Skin of body (tissue), 2 donors: ENCODE measurements around the gene KCNG2. TPM values are rescaled to one million over a fixed set of nuclear protein-coding genes. Genes with fewer than 3 reads are reported as not detected.

ENCODE experiments used
- DNase-seq: peaks from one replicate; lab custom pipeline; 2025; lab: John Stamatoyannopoulos, UW
- total RNA-seq: library from RNA; depleted of rRNA; stranded (reverse); fragments of >200 nt; gene quantifications from one replicate; pipeline ENCODE4 v1.2.3, GENCODE V29; 2014

The KCNG2 gene
- total RNA-seq, 1 donor from 2014 or later, result 0.49 TPM

DNA sequence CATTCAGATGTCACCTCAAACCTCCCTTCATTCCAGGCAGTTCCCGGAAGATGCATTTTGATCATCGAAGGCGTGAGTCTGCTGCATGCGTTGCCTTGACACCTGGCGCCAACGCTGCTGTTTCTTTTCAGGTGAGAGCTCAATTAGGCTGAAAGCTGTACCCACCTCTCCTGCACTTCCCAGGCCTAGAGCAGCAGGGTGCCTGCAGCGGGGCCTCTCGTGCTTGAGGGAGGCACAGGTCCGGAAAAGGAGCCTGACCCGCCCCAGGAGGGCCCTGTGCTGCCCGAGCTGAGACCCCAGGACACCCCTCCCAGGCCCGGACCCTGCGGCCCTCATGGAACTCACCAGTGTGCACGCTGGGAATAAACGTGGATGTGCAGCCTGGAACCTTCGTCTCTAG is 31.4 kb upstream of the KCNG2 start:
- DNase-seq, result no peak

- no peak for DNase-seq
Observed at GRCh38 chr18:79768745-79769144, 29.0 kb upstream of the KCNG2 start.

- no peak for DNase-seq
Observed at GRCh38 chr18:79769698-79770500, 27.8 kb upstream of the KCNG2 start.

GRCh38 chr18:79770501-79770815 is 27.3 kb upstream of the KCNG2 start:
- DNase-seq, result no peak

DNA sequence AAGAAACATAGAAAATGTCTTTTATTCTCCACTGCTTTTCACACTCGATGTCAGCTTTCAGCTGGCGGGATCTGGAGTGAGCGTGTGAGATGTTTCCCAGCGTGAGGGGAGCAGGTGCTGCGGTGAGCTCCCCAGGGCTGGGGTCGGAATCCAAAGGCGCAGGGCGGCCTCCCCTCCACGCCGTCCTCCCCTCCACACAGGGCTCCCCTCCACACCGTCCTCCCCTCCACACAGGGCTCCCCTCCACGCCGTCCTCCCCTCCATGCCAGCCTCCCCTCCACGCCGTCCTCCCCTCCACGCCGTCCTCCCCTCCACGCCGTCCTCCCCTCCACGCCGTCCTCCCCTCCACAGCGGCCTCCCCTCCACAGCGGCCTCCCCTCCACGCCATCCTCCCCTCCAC is 26.9 kb upstream of the KCNG2 start:
- no peak for DNase-seq

GRCh38 chr18:79771446-79772107 is 26.2 kb upstream of the KCNG2 start:
- no peak for DNase-seq

GRCh38 chr18:79772108-79772864 is 25.5 kb upstream of the KCNG2 start:
- DNase-seq, result no peak

DNA sequence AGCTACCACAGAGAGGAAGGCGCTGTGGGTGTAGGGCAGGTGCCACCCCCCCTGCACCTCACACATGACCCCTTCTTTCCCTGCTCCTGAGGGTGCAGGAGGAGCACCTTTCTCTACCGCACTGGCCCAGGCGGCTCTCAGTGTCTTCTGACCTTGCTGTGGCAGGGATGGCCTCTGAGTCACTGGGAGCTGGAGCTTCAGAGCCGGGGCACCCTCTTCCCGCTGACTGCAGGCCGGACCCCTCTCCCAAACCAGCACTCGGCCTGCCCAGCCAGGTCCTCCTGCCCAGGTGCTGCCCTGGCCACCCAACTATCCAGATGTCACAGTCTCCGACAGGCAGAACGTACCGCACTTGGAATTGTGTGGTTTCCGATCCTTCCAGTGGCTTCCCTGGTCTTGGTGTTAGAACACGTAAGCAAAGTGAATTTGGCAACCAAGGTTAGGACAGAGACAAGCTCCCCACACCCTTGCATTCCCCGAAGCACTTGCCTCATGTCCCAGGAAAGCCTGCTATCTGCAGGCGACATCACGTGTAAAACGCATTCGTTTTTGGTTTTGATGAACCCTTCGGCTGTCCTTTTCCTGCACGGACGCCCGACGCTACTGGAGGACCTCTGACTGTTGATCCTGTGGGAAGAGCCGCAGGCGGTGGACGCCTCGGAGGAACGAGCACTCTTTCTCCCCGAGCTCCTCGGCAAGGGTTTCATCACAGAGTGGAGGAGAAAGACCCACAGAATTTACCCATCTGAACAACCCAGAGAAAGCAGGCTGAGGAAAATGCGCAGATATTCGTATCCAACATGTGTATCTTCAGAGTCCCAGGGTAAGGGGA is 24.7 kb upstream of the KCNG2 start:
- no peak for DNase-seq

DNA sequence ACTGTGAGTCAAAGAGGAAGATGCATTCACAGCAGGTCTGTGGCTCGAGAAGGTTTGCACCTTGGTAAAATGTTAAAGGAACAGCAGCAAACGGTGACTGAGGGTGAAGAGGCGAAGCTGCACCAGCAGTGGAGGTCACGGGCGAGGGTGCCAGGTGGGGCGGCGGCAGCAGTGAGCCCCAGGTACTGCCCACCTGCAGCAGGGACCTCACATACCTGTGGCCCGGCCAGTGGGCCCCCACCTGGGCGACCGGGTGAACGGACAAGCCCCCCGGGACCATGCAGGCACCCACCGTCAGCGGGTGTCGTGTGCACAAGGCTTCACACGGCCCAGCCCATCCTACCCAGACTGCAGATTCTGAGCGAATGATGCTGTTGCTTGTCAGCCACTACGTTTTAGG is 23.6 kb upstream of the KCNG2 start:
- DNase-seq, result no peak

DNA sequence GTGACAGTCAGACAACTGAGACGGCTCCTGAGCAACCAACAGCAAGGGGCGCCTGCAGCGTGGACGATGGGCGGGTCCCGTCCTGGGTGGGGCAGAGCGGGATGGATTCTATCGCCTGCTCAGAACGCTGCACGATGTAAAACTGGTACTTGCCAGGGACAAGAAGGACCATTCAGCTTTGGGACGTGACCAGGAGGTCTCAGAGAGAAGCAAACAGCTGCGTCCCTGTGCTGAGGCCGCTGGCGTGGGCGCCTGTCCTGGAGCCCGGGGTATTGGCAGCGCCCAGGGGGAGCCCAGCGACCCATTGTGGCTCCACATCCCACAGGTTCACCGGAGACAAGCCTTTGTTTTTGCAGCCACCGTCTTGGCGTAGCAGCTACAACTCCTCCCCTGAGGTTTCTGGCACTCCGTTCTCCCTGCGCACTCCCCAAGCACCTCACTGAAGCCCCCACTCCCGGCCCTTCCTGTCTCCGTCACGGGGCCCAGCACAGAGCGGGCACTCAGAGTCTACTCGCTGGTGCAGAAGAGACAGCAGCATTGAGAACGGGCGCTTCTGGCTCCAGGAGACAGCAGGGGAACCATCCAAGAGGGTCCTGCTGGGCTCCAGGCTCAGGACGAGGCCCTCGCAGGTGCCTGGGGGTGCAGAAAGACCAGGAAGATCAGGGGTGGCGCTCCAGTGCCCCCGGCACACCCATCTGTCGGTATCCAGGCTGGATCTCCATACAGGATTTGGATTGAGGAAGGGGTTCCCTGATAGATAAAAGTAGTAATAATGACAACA is 22.1 kb upstream of the KCNG2 start:
- no peak for DNase-seq

GRCh38 chr18:79776674-79777073 is 21.1 kb upstream of the KCNG2 start:
- DNase-seq, result no peak

DNA sequence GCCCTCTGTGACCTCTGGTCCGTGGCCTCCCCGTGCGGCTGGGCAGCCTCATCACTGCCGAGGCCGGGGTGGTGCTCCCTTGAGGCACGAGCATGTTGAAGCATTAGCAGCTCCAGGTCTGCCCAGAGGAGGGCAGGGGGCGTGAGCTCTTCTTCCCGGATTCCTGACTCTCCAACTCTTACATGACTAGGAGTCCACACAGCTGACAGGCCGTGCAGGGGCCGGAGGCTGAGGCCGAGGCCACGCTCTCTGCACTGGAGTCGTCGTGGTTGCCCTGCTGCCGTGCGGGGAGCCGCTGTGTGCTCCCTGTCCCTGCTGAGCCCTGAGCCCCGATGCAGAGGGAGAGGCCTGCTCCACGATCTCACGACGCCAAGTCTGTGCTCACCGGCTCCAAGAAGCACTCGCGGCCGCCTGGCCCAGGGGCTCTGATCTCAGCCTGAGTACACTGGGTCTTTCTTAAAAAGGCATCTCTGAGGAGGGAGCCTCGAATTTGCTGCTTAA is 19.4 kb upstream of the KCNG2 start:
- DNase-seq, result no peak

- no peak for DNase-seq
Observed at GRCh38 chr18:79779021-79779699, 18.6 kb upstream of the KCNG2 start.

DNA sequence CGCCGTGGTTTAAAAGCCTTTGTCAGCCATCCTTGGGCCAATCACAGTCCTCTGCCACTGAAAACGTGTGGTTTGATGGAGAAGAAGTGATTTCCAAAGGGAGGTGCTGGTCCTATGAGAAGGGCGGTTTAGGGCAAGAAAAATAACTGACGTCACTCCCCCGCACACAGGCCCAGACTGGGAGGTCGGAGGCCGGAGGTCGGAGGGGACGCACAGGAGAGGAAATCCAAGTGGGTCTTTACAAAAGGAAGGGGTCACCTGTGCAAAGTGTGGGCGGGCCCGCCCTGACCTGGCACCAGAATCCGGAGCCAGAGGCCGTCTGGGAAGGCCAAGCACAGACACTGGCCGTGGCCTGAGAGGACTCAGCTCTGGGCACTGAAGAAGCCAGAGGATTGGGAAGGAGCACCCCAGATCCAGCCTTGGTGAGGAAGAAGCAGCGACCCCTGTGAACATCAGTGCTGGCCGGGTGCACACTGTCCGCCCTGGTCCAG is 18.0 kb upstream of the KCNG2 start:
- no peak for DNase-seq

DNA sequence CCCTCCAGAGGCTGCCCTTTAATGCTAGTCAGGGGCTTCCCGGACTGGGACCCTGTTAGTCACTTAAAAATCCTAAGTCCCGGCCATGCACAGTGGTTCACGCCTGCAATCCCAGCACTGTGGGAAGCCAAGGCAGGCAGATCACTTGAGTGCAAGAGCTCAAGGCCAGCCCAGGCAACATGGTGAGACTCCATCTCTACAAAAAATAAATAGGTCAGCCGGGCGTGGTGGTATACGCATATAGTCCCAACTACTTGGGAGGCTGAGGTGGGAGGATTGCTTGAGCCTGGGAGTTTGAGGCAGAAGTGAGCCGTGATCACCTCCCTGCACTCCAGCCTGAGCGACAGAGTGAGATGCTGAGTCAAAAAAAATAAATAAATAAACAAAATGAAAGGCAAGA is 17.2 kb upstream of the KCNG2 start:
- no peak for DNase-seq

GRCh38 chr18:79781331-79781941 is 16.3 kb upstream of the KCNG2 start:
- DNase-seq, result no peak

DNA sequence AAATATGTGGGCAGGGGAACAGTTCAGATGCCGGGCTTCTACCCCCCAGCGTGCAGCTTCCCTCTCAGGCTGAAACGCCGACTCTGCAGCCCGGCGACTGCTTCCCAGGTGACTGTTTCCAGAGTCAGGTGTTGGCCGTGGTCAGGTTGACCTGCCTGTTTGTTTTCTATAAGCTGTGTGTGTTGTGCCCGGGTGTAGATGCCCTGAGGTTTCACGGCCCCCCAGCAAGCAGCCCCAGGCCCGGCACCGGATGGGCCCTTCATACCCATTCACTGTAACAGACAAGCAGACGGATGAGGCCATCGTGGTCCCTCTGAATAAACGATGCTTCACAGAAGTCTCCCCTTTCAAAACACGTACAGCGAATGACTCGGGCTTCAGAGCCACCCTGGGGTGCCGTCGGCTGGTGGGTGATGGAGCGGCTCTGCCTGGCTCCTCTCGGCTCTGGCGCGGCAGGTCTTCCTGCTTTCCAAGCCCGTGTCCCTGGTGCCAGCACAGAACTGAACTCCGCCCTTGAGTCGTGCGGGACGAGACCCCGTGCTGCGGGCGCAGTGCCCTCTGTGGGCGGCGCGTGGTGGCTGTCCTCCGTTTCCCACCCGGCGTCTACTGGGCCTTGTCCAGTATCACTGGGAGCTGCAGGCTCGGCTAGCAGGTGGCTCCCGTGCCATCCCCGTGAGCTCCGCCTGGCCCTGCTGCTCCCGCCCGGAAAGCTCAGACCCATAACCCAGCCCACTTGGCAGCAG is 15.0 kb upstream of the KCNG2 start:
- no peak for DNase-seq

DNA sequence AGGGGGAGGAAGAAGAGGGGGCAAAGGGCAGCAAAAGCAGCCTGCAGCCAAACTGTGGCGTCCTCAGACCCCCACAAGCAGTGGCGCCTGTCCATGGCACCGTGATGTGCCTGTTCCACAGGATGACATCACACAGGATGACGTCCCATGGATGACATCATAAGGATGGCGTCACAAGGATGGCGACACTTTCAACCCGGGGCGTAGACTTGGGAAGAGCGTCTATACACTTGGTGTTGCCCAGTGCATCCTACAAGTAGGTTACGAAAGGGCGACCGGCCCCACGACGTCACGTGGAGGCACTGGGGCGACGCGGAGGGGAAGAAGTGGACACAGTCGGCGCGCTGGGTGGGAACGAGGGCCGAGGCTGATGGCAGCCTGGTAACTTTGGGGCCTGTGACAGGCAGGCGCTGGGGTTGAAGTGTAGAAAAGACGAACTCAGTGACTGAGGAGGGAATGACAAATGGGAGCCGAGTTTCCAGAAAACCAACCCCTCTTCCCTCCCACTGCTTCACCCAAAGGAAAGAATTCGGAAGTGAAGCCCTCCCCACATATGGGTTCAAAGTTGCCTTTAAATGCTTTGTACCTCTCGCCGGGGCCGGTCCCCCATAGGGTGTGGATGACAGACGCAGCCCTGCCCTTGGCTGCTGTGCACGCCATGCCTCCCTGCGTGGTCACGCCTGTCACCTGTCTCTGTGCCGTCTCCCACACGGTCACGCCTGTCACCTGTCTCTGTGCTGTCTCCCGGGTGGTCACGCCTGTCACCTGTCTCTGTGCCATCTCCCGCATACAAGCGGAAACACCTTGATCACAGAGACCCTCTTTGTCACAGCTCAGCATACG is 13.4 kb upstream of the KCNG2 start:
- DNase-seq, result no peak
